Ovary (tissue), 9 donors: ENCODE data around the gene STYXL1. TPM values are rescaled to one million over a fixed set of nuclear protein-coding genes. Genes with fewer than 3 reads are reported as not detected.

Experiments used
- DNase-seq, 5 donors: peaks; one replicate each; pipeline ENCODE4 v3.0.0-alpha.2; 2019 to 2020
- H3K27ac ChIP-seq, 2 donors: fragments of 200-600 bp; one replicate each; pipeline versions ENCODE4 v1.5.1 to v1.8.0; 2019 to 2022
- H3K27me3 ChIP-seq: fragments of 200-600 bp; one replicate; pipeline ENCODE4 v1.8.0; 2022
- H3K36me3 ChIP-seq: fragments of 200-600 bp; sonication (generic); one replicate; pipeline ENCODE4 v1.5.1; 2019
- H3K4me1 ChIP-seq: one replicate; pipeline ENCODE4 v1.8.1; 2013; ENCODE audit warnings: mild to moderate bottlenecking, moderate library complexity; ENCODE audit not compliant: insufficient read depth
- H3K4me3 ChIP-seq: fragments of 200-600 bp; sonication (generic); one replicate; pipeline ENCODE4 v1.5.1; 2017
- H3K9me3 ChIP-seq, 2 donors: fragments of 200-600 bp in 1 of 2; sonication (generic) in 1 of 2; one replicate each; pipeline versions ENCODE4 v1.5.1 to v1.8.1; 2013 to 2019; ENCODE audit warnings: mild to moderate bottlenecking in 1 of 2, moderate library complexity in 1 of 2
- EP300 ChIP-seq: sonication (generic); formaldehyde crosslinking; IDR thresholded peaks from one replicate; pipeline ENCODE4 v1.6.1; 2017; ENCODE audit warnings: antibody characterized with exemption
- POLR2A ChIP-seq: fragments of 450-650 bp; IDR thresholded peaks from one replicate; pipeline ENCODE4 v1.6.1; 2017; ENCODE audit warnings: antibody characterized with exemption, mild to moderate bottlenecking, moderate library complexity
- WGBS, 3 donors: extraction: QIAGEN DNeasy Blood & Tissue Kit in 1 of 3; methylation state at CpG; one replicate each; pipeline versions ENCODE4 v1.1.5 to v1.1.7; 2013 to 2017; 5-methylcytosine and 5-hydroxymethylcytosine counted together
- intact Hi-C, 4 donors: fragments of 100-400 bp; cut with DNase I; formaldehyde crosslinking; loops; one replicate each; pipeline versions ENCODE4 v1.11.0 to v1.15.1; 2022 to 2023
- polyA plus RNA-seq, 2 donors: library from polyadenylated mRNA; stranded (reverse); fragments of 200-250 nt in 1 of 2; fragments of 350-450 nt in 1 of 2; fragmentation: Illumina TruSeq in 1 of 2; extraction: RNeasy Lipid Tissue Mini Kit (QIAGEN cat#74804) in 1 of 2; gene quantifications; one replicate each; pipeline ENCODE4 v1.2.3, GENCODE V29; 2013 to 2014
- total RNA-seq, 7 donors: library from RNA; depleted of rRNA in 2 of 7; stranded (reverse); fragments of >200 nt in 2 of 7; fragmentation: NEBNext Ultra II Directional in 3 of 7; extraction: Animal tissue kit (Norgen Biotek cat#: 25700) in 3 of 7; gene quantifications; one replicate each; pipeline versions ENCODE4 v1.1.0 to v1.2.4, GENCODE V29; 2016 to 2023
- TF ChIP-seq, protein P1 (sequence below), 3 donors: fragments of 450-650 bp in 2 of 3; fragments of 200-600 bp in 1 of 3; IDR thresholded peaks; one replicate each; pipeline versions ENCODE4 v1.5.1 to v1.8.0; 2016 to 2022; ENCODE audit warnings: antibody characterized with exemption in 3 of 3, mild to moderate bottlenecking in 1 of 3
- donor health status: DM: no; HTN: no; CAD: no; lungs with moderate emphysema.
- donor health status: DM: no; HTN: no; CAD: no.
- donor health status: Bipolar disorder and iron deficiency.
- donor health status: DM: yes; HTN: yes; CAD: no.
- donor health status: DM: no; HTN: no; CAD: no.
- donor health status: DM: yes; HTN: yes; CAD: no.

STYXL1 gene
- total and polyA plus RNA-seq, 9 donors = 15.7 to 39.9 (median 31.2) TPM

DNA sequence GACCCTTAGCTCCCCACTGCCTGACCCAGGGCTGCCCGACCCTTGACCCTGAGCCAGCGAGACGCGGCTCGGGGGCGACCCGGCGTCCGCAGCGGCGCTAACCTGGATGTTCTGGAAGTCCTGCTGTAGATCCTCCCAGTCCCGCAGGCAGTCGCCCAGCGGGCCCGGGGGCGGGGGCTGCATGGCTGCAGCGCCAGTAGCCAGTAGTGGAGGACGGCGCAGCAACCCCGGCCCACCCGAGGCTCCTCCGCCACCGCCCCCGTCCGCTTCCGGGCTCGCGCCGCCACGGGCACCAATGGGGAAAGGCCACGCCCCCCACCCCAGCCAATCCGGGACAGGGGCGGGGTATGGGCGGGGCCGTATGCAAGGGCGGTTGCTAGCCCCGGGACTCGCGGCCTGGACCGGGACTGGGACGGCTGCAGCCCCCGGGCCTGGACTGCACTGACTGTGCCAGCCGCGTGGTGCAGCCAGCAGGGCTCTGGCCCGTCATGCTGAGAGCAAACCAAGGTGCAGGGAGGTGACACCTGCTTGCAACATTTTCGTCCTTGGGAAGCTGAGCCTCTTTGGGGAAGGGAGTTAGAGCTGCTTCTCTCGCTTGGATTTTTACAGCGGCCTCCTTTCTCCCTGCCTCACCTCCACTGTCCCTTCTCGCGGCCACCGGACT is 53.3 kb downstream of the STYXL1 start, which contains the start of gene TMEM120A:
TMEM120A (minus strand) TSS at position 208 of the 664 bp plus-strand sequence; CDS start at position 183, 25 bp downstream.
- Histone ChIP-seq H3K27me3 (no peaks in the 10 kb centered on the region), H3K36me3 (no peaks in the 10 kb centered on the region), H3K4me3 (peak within 1 kb of the TSS; percentile 58), H3K27ac (peak within 1 kb of the TSS; percentile 92 to 94), H3K9me3 (no peaks in the 10 kb centered on the region), H3K4me1 (peaks cover 20% of the 10 kb centered on the region)
- DNase-seq = peak; percentile 97 to 99 (median 97)
- TF ChIP-seq POLR2A (peak; percentile 79), EP300 (peak; percentile 27)
- TF ChIP-seq, protein P1, sequence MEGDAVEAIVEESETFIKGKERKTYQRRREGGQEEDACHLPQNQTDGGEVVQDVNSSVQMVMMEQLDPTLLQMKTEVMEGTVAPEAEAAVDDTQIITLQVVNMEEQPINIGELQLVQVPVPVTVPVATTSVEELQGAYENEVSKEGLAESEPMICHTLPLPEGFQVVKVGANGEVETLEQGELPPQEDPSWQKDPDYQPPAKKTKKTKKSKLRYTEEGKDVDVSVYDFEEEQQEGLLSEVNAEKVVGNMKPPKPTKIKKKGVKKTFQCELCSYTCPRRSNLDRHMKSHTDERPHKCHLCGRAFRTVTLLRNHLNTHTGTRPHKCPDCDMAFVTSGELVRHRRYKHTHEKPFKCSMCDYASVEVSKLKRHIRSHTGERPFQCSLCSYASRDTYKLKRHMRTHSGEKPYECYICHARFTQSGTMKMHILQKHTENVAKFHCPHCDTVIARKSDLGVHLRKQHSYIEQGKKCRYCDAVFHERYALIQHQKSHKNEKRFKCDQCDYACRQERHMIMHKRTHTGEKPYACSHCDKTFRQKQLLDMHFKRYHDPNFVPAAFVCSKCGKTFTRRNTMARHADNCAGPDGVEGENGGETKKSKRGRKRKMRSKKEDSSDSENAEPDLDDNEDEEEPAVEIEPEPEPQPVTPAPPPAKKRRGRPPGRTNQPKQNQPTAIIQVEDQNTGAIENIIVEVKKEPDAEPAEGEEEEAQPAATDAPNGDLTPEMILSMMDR (IDR thresholded peaks at IDR 0.05) = peak; percentile 18 to 47 (median 28)
- intact Hi-C loops = loop anchor here in 1 of 4 donors (2.0 to 10.0 kb wide), 2 partner anchors 80 to 120 kb away; partner anchors contain the start of genes POR and RHBDD2
- 0 to 3% (median 1%) methylated on average over 22 to 51 of the region's 51 CpGs for WGBS, 3 donors

DNA sequence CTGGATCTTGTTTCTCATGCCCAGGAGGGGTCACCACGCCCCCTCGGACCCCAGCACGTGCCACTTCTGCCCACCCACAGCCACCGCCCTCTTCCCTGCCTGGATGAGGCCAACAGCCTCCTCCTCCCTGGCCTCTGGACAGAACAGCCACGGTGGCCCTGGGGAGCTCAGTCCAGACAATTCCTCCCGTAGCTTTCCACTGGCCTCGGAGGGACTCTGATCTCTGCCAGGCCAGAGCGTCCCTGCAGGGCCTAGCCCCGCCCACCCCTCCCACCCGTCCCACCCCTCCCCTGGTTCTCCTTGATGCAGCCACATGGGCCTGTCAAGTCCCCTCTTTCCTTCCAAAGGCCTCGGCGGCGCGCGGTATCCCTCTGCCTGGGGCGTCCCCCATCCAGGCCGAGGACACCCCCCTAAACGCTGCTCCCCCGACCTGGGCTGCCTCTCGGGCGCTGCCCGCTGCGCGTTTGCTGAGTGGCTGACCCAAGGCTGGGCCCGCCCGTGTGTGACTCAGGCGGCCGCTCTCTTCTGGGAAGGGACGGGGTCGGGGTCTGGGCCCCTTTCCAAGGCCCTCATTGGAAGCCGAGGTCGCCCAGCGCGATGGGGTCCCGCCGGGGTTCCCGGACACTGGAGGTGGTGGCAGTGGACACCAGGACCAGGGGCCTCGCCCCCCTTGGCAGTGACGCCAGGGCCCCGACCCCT is 54.0 kb downstream of the STYXL1 start:
- TF ChIP-seq EP300 (no peak), POLR2A (no peak)
- TF ChIP-seq, protein P1 (IDR thresholded peaks at IDR 0.05) = no peak
- intact Hi-C loops = loop anchor here in 1 of 4 donors (2.0 to 10.0 kb wide), 2 partner anchors 79 to 119 kb away; partner anchors contain the start of genes POR and RHBDD2
- no peaks in the 10 kb centered on the region for H3K36me3 ChIP-seq
- peak overlapping the region; percentile 58 for H3K4me3 ChIP-seq
- no peaks in the 10 kb centered on the region for H3K9me3 ChIP-seq
- peaks cover 26% of the 10 kb centered on the region for H3K4me1 ChIP-seq
- 0 to 1% (median 1%) methylated on average over 17 to 40 of the region's 40 CpGs for WGBS, 3 donors
- H3K27me3 ChIP-seq = no peaks in the 10 kb centered on the region
- peak overlapping the region; percentile 92 to 94 for H3K27ac ChIP-seq
- DNase-seq = peak; percentile 76 to 83 (median 81)

DNA sequence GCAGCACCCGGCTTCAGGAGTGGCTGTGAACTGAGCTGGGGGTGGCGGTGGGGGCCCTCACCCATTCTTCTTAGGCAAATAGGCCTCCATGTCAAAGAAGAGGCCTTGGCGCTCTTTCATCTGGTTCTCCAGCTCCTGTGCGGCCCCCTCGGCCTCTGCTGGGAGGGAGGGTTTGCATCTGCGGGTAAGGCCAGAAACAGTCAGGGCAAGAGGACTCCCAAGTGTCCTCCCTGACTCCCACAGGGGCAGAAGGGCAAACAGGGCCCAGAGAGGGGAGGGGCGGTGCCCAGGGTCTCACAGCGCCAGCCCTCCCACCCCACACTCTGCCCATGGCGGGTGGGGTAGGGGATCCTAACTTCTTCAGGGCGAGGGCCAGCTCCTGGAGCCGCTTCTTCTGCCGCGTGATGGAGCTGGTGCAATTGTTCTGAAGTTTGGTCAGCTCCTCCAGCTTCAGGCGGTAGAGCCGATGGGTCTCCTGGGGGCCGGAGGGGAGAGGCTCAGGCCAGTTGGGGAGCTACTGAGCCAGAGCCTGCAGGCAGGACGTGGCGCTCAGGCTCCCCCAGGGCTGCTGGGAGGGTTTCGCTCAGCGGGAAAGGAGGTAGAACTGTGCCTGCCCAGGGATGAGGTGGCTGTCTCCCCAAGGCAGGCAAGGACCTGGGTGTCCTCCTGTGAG is 55.6 kb downstream of the STYXL1 start:
- Histone ChIP-seq H3K36me3 (no peaks in the 10 kb centered on the region), H3K27me3 (no peaks in the 10 kb centered on the region), H3K4me3 (no peak overlapping the region), H3K27ac (peak overlapping the region; percentile 55 to 94), H3K4me1 (peaks cover 26% of the 10 kb centered on the region), H3K9me3 (no peaks in the 10 kb centered on the region)
- peak; percentile 25 to 57 (median 43) for DNase-seq
- WGBS, 3 donors = 68 to 79% (median 74%) methylated on average over 20 of the region's 20 CpGs
- TF ChIP-seq EP300 = no peak
- no peak for TF ChIP-seq POLR2A
- TF ChIP-seq, protein P1 (IDR thresholded peaks at IDR 0.05) = no peak
- intact Hi-C loops = loop anchor here in 1 of 4 donors (10.0 kb wide), 1 partner anchor 117 kb away; the partner anchor contains the start of gene RHBDD2

DNA sequence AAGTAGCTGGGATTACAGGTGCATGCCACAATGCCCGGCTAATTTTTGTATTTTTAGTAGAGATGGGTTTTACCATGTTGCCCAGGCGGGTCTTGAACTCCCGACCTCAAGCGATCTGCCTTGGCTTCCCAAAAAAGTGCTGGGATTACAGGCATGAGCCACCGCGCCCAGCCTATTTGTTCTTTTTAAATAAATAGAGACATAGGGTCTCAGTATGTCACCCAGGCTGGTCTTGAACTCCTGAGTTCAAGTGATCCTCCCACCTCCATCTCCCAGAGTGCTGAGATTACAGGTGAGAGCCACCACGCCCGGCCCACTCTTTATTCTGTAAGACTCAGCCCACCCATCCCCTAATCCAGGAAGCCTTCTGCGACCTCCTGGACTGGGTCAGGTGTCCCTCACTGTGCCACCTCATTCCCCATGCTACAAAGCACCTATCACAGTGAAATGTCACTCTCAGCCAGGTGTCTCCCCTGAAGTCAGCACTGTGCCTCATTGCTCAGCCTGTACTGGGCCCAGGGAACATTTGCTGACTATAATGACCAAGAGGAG is 56.2 kb downstream of the STYXL1 start:
- H3K27ac ChIP-seq = peak overlapping the region; percentile 55 to 94
- H3K27me3 ChIP-seq = no peaks in the 10 kb centered on the region
- 92 to 94% (median 92%) methylated on average over 9 of the region's 9 CpGs for WGBS, 3 donors
- peaks cover 26% of the 10 kb centered on the region for H3K4me1 ChIP-seq
- H3K9me3 ChIP-seq = no peaks in the 10 kb centered on the region
- no peaks in the 10 kb centered on the region for H3K36me3 ChIP-seq
- DNase-seq = peak in 2 of 5 donors; percentile 29 to 36
- no peak for TF ChIP-seq POLR2A
- TF ChIP-seq, protein P1 (IDR thresholded peaks at IDR 0.05) = no peak
- no peak for TF ChIP-seq EP300
- H3K4me3 ChIP-seq = no peak overlapping the region
- intact Hi-C loops = loop anchor here in 1 of 4 donors (10.0 kb wide), 1 partner anchor 117 kb away; the partner anchor contains the start of gene RHBDD2
